ENCODE results near the gene ADAMTS3.

ADAMTS3 gene

DNA sequence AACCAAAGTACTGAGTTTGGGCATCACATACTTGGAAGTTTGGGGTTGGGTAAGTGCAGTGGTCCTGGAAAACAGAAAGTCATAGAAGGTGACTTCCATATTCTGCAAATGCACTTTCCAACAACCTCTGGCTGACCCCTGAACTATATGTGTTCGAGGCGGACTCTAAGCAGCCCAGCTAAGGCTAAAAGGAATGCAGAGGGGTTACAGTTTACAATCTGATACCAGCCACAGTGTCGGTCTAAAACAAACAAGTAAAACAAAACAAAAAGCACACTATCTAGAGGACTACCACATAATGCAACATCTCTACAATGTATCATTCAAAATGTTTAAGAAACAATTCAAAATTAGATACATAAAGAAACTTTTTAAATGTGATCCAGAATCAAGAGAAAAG lies 185.6 kb downstream of the ADAMTS3 start:
- no peak for DNase-seq (ENCODE audit: low read depth)
- TF ChIP-seq, protein P1, sequence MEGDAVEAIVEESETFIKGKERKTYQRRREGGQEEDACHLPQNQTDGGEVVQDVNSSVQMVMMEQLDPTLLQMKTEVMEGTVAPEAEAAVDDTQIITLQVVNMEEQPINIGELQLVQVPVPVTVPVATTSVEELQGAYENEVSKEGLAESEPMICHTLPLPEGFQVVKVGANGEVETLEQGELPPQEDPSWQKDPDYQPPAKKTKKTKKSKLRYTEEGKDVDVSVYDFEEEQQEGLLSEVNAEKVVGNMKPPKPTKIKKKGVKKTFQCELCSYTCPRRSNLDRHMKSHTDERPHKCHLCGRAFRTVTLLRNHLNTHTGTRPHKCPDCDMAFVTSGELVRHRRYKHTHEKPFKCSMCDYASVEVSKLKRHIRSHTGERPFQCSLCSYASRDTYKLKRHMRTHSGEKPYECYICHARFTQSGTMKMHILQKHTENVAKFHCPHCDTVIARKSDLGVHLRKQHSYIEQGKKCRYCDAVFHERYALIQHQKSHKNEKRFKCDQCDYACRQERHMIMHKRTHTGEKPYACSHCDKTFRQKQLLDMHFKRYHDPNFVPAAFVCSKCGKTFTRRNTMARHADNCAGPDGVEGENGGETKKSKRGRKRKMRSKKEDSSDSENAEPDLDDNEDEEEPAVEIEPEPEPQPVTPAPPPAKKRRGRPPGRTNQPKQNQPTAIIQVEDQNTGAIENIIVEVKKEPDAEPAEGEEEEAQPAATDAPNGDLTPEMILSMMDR (IDR thresholded peaks at IDR 0.05; ENCODE audit: insufficient read depth, low read depth, low read length, missing control alignments), result no peak

DNA sequence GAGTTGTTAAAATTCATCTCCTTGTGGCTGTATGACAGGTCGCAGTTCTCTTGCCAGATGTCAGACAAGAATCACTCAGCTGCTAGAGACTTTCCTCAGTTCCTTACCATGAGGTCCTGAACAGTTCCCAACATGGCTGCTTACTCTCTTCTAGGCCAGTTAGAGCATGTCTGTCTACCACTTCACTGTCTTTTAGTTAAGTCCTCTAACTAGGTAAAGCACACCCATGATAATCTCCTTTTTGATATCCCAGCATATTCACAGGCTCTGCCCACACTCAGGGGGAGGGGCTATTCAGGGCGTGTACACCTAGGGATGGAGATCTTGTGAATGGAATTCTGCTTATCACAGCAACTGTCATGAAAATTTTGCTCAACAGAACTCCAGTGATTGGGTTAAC lies 190.1 kb downstream of the ADAMTS3 start:
- TF ChIP-seq, protein P1 (IDR thresholded peaks at IDR 0.05; ENCODE audit: insufficient read depth, low read depth, low read length, missing control alignments), result no peak
- no peak for DNase-seq (ENCODE audit: low read depth)
- no peak overlapping the region for H3K4me3 ChIP-seq (ENCODE audit: low read length)

More for the DNA sequence above, 185.6 kb downstream of the ADAMTS3 start:
- no peak overlapping the region for H3K4me3 ChIP-seq (ENCODE audit: low read length)

DNA sequence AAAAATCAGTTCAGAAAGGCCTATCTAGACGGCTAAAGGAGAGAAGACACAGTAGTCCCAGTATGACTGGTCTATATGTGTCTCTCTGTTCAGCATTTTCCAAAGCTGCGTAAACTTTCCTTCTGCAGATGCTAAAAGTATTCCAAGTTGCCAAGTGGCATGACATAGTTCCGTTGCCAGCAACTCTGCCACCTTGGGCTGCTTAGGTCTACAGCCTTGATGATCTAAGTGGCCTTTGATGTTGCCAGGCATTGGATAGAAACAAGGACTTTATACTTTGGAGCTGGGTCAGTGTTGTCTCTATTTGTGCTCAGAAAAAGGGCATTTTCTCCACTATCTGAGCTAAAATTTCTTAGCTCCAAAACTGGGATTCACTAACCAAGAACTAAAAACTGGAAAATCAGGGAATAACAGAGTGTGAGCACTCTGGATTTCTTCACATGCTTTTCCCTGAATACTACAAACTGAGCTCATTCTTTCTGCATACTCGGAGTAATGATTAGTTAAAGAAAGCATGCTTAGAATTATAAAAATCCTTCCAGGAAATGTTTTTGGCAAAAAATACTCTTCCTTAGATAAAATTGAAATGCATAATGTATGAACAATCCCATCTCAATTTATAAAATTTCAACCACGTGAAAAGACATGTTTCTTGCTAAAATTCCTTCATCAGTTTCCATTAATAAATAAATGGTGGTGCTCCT lies 191.4 kb downstream of the ADAMTS3 start:
- TF ChIP-seq, protein P1 (IDR thresholded peaks at IDR 0.05; ENCODE audit: insufficient read depth, low read depth, low read length, missing control alignments), result no peak
- H3K4me3 ChIP-seq (ENCODE audit: low read length), result no peak overlapping the region
- no peak for DNase-seq (ENCODE audit: low read depth)

DNA sequence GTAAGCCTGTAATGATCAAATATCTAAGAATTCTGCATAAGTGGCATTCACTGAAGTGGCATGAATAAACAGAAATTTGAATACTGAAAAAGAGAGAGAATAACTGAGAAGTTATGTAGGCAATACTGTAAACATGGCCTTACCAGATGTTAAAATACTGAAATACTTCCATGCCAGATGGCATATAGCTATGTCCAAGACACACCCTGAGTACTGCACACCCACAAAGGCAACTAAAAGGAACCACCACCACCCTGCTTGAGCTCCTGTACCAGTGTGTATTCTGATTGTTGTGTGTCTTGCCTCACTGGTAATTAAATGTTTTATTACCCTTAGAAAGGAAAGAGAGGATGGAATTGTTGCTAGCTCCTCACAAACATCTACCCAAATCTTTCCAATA lies 192.1 kb downstream of the ADAMTS3 start:
- DNase-seq (ENCODE audit: low read depth), result no peak
- TF ChIP-seq, protein P1 (IDR thresholded peaks at IDR 0.05; ENCODE audit: insufficient read depth, low read depth, low read length, missing control alignments), result no peak
- no peak overlapping the region for H3K4me3 ChIP-seq (ENCODE audit: low read length)

DNA sequence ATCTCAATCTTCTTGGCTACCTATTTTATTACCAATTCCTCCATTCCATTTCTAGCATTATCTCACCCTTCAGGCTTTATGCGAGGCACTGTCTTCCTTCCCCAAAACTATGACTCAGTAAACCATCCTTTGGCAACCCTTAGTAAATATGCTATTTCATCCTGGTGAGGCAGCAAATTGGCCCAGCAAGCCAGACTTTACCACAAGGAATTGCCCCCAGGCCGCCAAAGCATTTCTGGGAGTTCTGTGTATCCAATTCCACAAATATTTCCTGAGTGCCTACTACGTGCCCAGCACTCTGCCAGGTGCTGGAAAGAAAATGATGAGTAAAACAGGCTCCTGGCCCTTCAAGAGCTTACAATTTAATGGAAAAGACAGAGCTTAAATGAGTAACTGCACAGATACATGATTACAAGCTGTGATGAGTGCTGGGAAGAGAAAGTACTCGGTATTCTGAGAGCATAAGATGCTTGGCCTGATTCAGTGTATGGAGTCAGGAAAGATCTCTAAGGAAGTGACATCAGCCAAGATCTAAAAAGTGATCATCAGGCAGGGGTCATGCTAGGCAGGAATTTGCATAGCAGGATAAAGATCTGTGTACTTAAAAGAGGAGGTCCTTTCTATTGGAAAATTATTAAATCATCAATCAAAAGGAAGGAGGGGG lies 193.8 kb downstream of the ADAMTS3 start:
- DNase-seq (ENCODE audit: low read depth), result peak; percentile 86
- TF ChIP-seq, protein P1 (IDR thresholded peaks at IDR 0.05; ENCODE audit: insufficient read depth, low read depth, low read length, missing control alignments), result no peak
- H3K4me3 ChIP-seq (ENCODE audit: low read length), result no peak overlapping the region

DNA sequence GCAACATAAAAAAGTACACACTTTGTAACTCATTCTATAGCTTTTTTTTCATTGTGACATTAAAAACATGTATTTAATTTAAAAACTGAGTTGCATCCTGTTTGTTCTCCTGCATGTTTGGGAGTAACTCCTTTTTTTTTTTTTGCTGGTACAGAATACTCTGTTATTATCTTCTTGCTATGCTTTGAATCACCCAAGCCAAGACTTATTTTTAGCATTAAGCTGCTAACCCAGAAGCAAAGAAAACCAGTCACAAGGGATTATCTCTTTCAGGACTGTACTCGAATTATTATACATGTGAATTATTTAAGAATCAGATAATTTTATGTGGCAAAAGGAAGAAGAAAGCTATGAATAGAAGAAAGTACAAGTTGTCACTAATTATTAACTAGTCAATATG lies 194.9 kb downstream of the ADAMTS3 start:
- TF ChIP-seq, protein P1 (IDR thresholded peaks at IDR 0.05; ENCODE audit: insufficient read depth, low read depth, low read length, missing control alignments), result no peak
- H3K4me3 ChIP-seq (ENCODE audit: low read length), result no peak overlapping the region
- no peak for DNase-seq (ENCODE audit: low read depth)

All from epithelial cell of esophagus (primary cell).